ENCODE results near the gene CCDC74B.

DNA sequence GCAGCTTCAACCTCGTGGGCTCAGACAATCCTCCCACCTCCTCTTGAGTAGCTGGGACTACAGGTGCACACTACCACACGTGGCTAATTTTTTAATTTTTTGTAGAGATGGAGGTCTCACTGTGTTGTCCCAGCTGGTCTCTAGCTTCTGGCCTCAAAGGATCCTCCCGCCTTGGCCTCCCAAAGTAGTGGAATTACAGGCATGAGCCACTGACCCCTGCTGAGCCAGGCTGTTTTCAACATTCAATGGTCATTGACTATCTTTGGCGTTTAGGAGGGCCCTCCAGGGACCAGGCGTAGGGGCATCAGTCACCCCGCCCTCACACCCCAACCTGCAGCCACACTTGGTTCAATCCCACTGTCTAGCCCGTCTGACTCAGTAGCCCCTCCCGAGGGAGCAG, 42.4 kb upstream of the CCDC74B start:
- TF ChIP-seq, protein P1, sequence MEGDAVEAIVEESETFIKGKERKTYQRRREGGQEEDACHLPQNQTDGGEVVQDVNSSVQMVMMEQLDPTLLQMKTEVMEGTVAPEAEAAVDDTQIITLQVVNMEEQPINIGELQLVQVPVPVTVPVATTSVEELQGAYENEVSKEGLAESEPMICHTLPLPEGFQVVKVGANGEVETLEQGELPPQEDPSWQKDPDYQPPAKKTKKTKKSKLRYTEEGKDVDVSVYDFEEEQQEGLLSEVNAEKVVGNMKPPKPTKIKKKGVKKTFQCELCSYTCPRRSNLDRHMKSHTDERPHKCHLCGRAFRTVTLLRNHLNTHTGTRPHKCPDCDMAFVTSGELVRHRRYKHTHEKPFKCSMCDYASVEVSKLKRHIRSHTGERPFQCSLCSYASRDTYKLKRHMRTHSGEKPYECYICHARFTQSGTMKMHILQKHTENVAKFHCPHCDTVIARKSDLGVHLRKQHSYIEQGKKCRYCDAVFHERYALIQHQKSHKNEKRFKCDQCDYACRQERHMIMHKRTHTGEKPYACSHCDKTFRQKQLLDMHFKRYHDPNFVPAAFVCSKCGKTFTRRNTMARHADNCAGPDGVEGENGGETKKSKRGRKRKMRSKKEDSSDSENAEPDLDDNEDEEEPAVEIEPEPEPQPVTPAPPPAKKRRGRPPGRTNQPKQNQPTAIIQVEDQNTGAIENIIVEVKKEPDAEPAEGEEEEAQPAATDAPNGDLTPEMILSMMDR (conservative IDR thresholded peaks at IDR 0.05 in 1 of 2, IDR thresholded peaks at IDR 0.05 in 1 of 2; ENCODE audit: extremely low read depth in 1 of 2, insufficient read depth in 1 of 2, low read depth in 1 of 2, low read length in 2 of 2), result no peak
- TF ChIP-seq EZH2 (IDR thresholded peaks at IDR 0.05; ENCODE audit: borderline replicate concordance, low read length), result no peak
